Measurements from ENCODE around the gene C1QB. TPM values are rescaled to one million over a fixed set of nuclear protein-coding genes. Genes with fewer than 3 reads are reported as not detected.
A peak's percentile ranks its signal among the peaks of the same experiment; 100 is the strongest.

The C1QB gene
- total and polyA plus RNA-seq, 2 of the 8 experiments (the other 6 are each of a cell fraction or from before 2014, with no cell fraction given): not detected

- TF ChIP-seq RAD21 (IDR thresholded peaks at IDR 0.05 in 1 of 2, conservative IDR thresholded peaks at IDR 0.05 in 1 of 2; ENCODE audit: low read depth in 2 of 2, low read length in 2 of 2): peak; percentile 13 to 33; a peak in 1 of 4 replicates
These were observed 1.7 kb downstream of the C1QB start (continued) for GRCh38 chr1:22654692-22655091.
